ENCODE data around the gene ERICH3. TPM values are rescaled to one million over a fixed set of nuclear protein-coding genes. Genes with fewer than 3 reads are reported as not detected.

The ERICH3 gene
- polyA plus RNA-seq, 1 donor (not counting 4 experiments of a cell fraction or from before 2014, with no cell fraction given): not detected

- Histone ChIP-seq H3K4me1 (ENCODE audit: control insufficient read depth, extremely low read depth, insufficient read depth, low read length) (no peaks in the 10 kb centered on the region), H3K36me3 (ENCODE audit: control insufficient read depth in 2 of 2, extremely low read depth in 1 of 2, insufficient read depth in 2 of 2, low read length in 2 of 2) (no peaks in the 10 kb centered on the region), H3K9ac (ENCODE audit: control insufficient read depth, extremely low read depth, insufficient read depth, low read length) (no peak overlapping the region), H3K9me1 (ENCODE audit: control insufficient read depth, extremely low read depth, insufficient read depth, low read length) (no peaks in the 10 kb centered on the region), H4K20me1 (ENCODE audit: control insufficient read depth, extremely low read depth, insufficient read depth, low read length) (no peaks in the 10 kb centered on the region), H2AFZ (ENCODE audit: control insufficient read depth, low read length) (no peak overlapping the region), H3K27me3 (ENCODE audit: control insufficient read depth, extremely low read depth, insufficient read depth, low read length) (no peaks in the 10 kb centered on the region), H3K27ac (ENCODE audit: control insufficient read depth, insufficient read depth, low read length) (no peak overlapping the region), H3K79me2 (ENCODE audit: control insufficient read depth, insufficient read depth, low read length) (no peaks in the 10 kb centered on the region), H3K4me2 (ENCODE audit: control insufficient read depth, extremely low read depth, insufficient read depth, low read depth, low read length) (no peak overlapping the region), H3K4me3 (ENCODE audit: control insufficient read depth in 2 of 3, extremely low read depth in 1 of 3, insufficient read depth in 2 of 3, low read depth in 1 of 3, low read length in 3 of 3) (no peak overlapping the region), H3K9me3 (ENCODE audit: control insufficient read depth, low read depth, low read length) (no peaks in the 10 kb centered on the region)
- no peak for FAIRE-seq
- dilution Hi-C loops (cut with MboI; ENCODE audit: extremely low pct_ligation_motif_present, low sequenced_read_pairs): no loop called here
- no peak for TF ChIP-seq CTCF (optimal IDR thresholded peaks at IDR 0.05 in 1 of 3, IDR thresholded peaks at IDR 0.05 in 1 of 3, conservative IDR thresholded peaks at IDR 0.05 in 1 of 3; ENCODE audit: extremely low read depth in 1 of 3, insufficient read depth in 2 of 3, low read length in 3 of 3)
- no peak for TF ChIP-seq EZH2 (IDR thresholded peaks at IDR 0.05; ENCODE audit: low read length)
- no peak for DNase-seq (ENCODE audit: low read depth, low spot score)
These were observed 61.7 kb downstream of the ERICH3 start for GRCh38 chr1:74611887-74612286.

GRCh38 chr1:74610961-74611360, 62.6 kb downstream of the ERICH3 start:
- no peaks in the 10 kb centered on the region for H3K9me3 ChIP-seq (ENCODE audit: control insufficient read depth, low read depth, low read length)
- FAIRE-seq (no peak), DNase-seq (ENCODE audit: low read depth, low spot score) (no peak)
- H3K27me3 ChIP-seq (ENCODE audit: control insufficient read depth, extremely low read depth, insufficient read depth, low read length): no peaks in the 10 kb centered on the region
- no peak overlapping the region for H3K4me3 ChIP-seq (ENCODE audit: control insufficient read depth in 2 of 3, extremely low read depth in 1 of 3, insufficient read depth in 2 of 3, low read depth in 1 of 3, low read length in 3 of 3)
- no peak overlapping the region for H3K27ac ChIP-seq (ENCODE audit: control insufficient read depth, insufficient read depth, low read length)
- dilution Hi-C loops (cut with MboI; ENCODE audit: extremely low pct_ligation_motif_present, low sequenced_read_pairs): no loop called here
- no peak for TF ChIP-seq CTCF (optimal IDR thresholded peaks at IDR 0.05 in 1 of 3, IDR thresholded peaks at IDR 0.05 in 1 of 3, conservative IDR thresholded peaks at IDR 0.05 in 1 of 3; ENCODE audit: extremely low read depth in 1 of 3, insufficient read depth in 2 of 3, low read length in 3 of 3)
- TF ChIP-seq EZH2 (IDR thresholded peaks at IDR 0.05; ENCODE audit: low read length): no peak
- H4K20me1 ChIP-seq (ENCODE audit: control insufficient read depth, extremely low read depth, insufficient read depth, low read length): no peaks in the 10 kb centered on the region
- no peaks in the 10 kb centered on the region for H3K79me2 ChIP-seq (ENCODE audit: control insufficient read depth, insufficient read depth, low read length)
- no peaks in the 10 kb centered on the region for H3K9me1 ChIP-seq (ENCODE audit: control insufficient read depth, extremely low read depth, insufficient read depth, low read length)
- no peaks in the 10 kb centered on the region for H3K36me3 ChIP-seq (ENCODE audit: control insufficient read depth in 2 of 2, extremely low read depth in 1 of 2, insufficient read depth in 2 of 2, low read length in 2 of 2)
- no peak overlapping the region for H3K9ac ChIP-seq (ENCODE audit: control insufficient read depth, extremely low read depth, insufficient read depth, low read length)
- H3K4me1 ChIP-seq (ENCODE audit: control insufficient read depth, extremely low read depth, insufficient read depth, low read length): no peaks in the 10 kb centered on the region
- H2AFZ ChIP-seq (ENCODE audit: control insufficient read depth, low read length): no peak overlapping the region
- no peak overlapping the region for H3K4me2 ChIP-seq (ENCODE audit: control insufficient read depth, extremely low read depth, insufficient read depth, low read depth, low read length)

Measured in keratinocyte (primary cell).